GM18505 (cell line): Measurements from ENCODE around the gene KTN1.

ENCODE experiments used
- ATAC-seq: cut with Tn5 transposase; IDR thresholded peaks from one replicate; pipeline ENCODE4 v1.9.1; 2021; ENCODE audit not compliant: unreplicated experiment
- POLR2A ChIP-seq: IDR thresholded peaks from 4 replicates; pipeline ENCODE4 v1.6.1; 2011; ENCODE audit warnings: borderline replicate concordance; ENCODE audit not compliant: insufficient read depth, insufficient read length; ENCODE audit errors: extremely low read depth

Gene KTN1

GRCh38 chr14:55546212-55546874 is 33.7 kb upstream of the KTN1 start:
- ATAC-seq, result peak; percentile 52
- TF ChIP-seq POLR2A, result no peak

- no peak for TF ChIP-seq POLR2A
- ATAC-seq, result no peak
Measured at GRCh38 chr14:55547650-55548315, 32.2 kb upstream of the KTN1 start.

- TF ChIP-seq POLR2A, result no peak
- no peak for ATAC-seq
Measured at GRCh38 chr14:55553791-55554190, 26.2 kb upstream of the KTN1 start.

GRCh38 chr14:55556929-55557623 is 22.9 kb upstream of the KTN1 start:
- TF ChIP-seq POLR2A, result no peak
- ATAC-seq, result no peak

- TF ChIP-seq POLR2A, result no peak
- ATAC-seq, result no peak
Measured at GRCh38 chr14:55562135-55562534, 17.9 kb upstream of the KTN1 start.

GRCh38 chr14:55568618-55569017 is 11.4 kb upstream of the KTN1 start:
- TF ChIP-seq POLR2A, result no peak
- ATAC-seq, result no peak

GRCh38 chr14:55571125-55571889 is 8.7 kb upstream of the KTN1 start:
- no peak for TF ChIP-seq POLR2A

GRCh38 chr14:55572578-55572977 is 7.4 kb upstream of the KTN1 start:
- ATAC-seq, result no peak
- TF ChIP-seq POLR2A, result no peak

More at GRCh38 chr14:55571125-55571889, 8.7 kb upstream of the KTN1 start:
- ATAC-seq, result peak; percentile 79

- ATAC-seq, result no peak
- TF ChIP-seq POLR2A, result no peak
Measured at GRCh38 chr14:55574988-55575387, 5.0 kb upstream of the KTN1 start.

- TF ChIP-seq POLR2A, result no peak
- no peak for ATAC-seq
Measured at GRCh38 chr14:55577229-55577628, 2.8 kb upstream of the KTN1 start.

GRCh38 chr14:55578511-55578910 is 1.5 kb upstream of the KTN1 start:
- no peak for TF ChIP-seq POLR2A
- ATAC-seq, result no peak

GRCh38 chr14:55580470-55581341 is 699 bp downstream of the KTN1 start:
- peak; percentile 49 for ATAC-seq
- TF ChIP-seq POLR2A, result no peak
